Mesendoderm (in vitro differentiated cells): Measurements from ENCODE around the gene TRIB2.
A peak's percentile ranks its signal among the peaks of the same experiment; 100 is the strongest.

ENCODE experiments used
- DNase-seq: peaks from one replicate; pipeline ENCODE4 v3.0.0; 2013
- H2AK5ac ChIP-seq: 2 replicates; pipeline ENCODE4 v1.6.1; 2013; ENCODE audit warnings: low read length, inconsistent platforms
- H2BK120ac ChIP-seq: 2 replicates; pipeline ENCODE4 v1.6.1; 2013; ENCODE audit warnings: low read depth, mild to moderate bottlenecking, low read length, moderate library complexity, mixed read lengths
- H2BK15ac ChIP-seq: replicated peaks from 2 replicates; pipeline ENCODE4 v1.6.1; 2013; ENCODE audit warnings: low read depth, mild to moderate bottlenecking, moderate library complexity
- H2BK5ac ChIP-seq: 2 replicates; pipeline ENCODE4 v1.6.1; 2013; ENCODE audit warnings: low read length, inconsistent platforms
- H3K18ac ChIP-seq: 2 replicates; pipeline ENCODE4 v1.6.1; 2013; ENCODE audit warnings: mild to moderate bottlenecking, low read length, mixed read lengths
- H3K23ac ChIP-seq: one replicate; pipeline ENCODE4 v1.6.1; 2013; ENCODE audit warnings: low read length
- H3K27ac ChIP-seq: 2 replicates; pipeline ENCODE4 v1.5.1; 2013; ENCODE audit warnings: low read depth, mild to moderate bottlenecking, inconsistent platforms, low read length, moderate library complexity
- H3K27me3 ChIP-seq: 2 replicates; pipeline ENCODE4 v1.6.1; 2013; ENCODE audit warnings: low read length, control low read depth, mild to moderate bottlenecking, inconsistent platforms; ENCODE audit not compliant: insufficient read depth, poor library complexity
- H3K36me3 ChIP-seq: 2 replicates; pipeline ENCODE4 v1.6.1; 2013; ENCODE audit warnings: low read length, inconsistent platforms; ENCODE audit not compliant: control insufficient read depth, insufficient read depth
- H3K4ac ChIP-seq: one replicate; pipeline ENCODE4 v1.6.1; 2013; ENCODE audit warnings: low read depth, mild to moderate bottlenecking, low read length, moderate library complexity
- H3K4me1 ChIP-seq: 2 replicates; pipeline ENCODE4 v1.6.1; 2013; ENCODE audit warnings: low read depth, low read length, inconsistent platforms; ENCODE audit not compliant: control insufficient read depth
- H3K4me2 ChIP-seq: 2 replicates; pipeline ENCODE4 v1.6.1; 2013; ENCODE audit warnings: low read length
- H3K4me3 ChIP-seq: 2 replicates; pipeline ENCODE4 v1.5.1; 2013; ENCODE audit warnings: mild to moderate bottlenecking, low read length
- H3K56ac ChIP-seq: one replicate; pipeline ENCODE4 v1.6.1; 2013; ENCODE audit warnings: low read length
- H3K79me1 ChIP-seq: 2 replicates; pipeline ENCODE4 v1.6.1; 2013; ENCODE audit warnings: low read length, inconsistent platforms
- H3K79me2 ChIP-seq: 2 replicates; pipeline ENCODE4 v1.6.1; 2013; ENCODE audit warnings: mild to moderate bottlenecking, low read length; ENCODE audit not compliant: control insufficient read depth, insufficient read depth
- H3K9ac ChIP-seq: 2 replicates; pipeline ENCODE4 v1.6.1; 2013; ENCODE audit warnings: low read length, inconsistent platforms
- H4K5ac ChIP-seq: one replicate; pipeline ENCODE4 v1.6.1; 2013; ENCODE audit warnings: low read length
- H4K8ac ChIP-seq: one replicate; pipeline ENCODE4 v1.6.1; 2013; ENCODE audit warnings: low read depth, mild to moderate bottlenecking, control low read depth, low read length, moderate library complexity
- WGBS: extraction: QIAGEN DNeasy Blood & Tissue Kit; methylation state at CpG from one replicate; pipeline ENCODE4 v1.1.7; 2013; ENCODE audit warnings: low lambda C conversion rate, missing lambda C conversion rate; ENCODE audit not compliant: insufficient coverage; ENCODE audit errors: extremely low coverage; 5-methylcytosine and 5-hydroxymethylcytosine counted together

TRIB2 gene

DNA sequence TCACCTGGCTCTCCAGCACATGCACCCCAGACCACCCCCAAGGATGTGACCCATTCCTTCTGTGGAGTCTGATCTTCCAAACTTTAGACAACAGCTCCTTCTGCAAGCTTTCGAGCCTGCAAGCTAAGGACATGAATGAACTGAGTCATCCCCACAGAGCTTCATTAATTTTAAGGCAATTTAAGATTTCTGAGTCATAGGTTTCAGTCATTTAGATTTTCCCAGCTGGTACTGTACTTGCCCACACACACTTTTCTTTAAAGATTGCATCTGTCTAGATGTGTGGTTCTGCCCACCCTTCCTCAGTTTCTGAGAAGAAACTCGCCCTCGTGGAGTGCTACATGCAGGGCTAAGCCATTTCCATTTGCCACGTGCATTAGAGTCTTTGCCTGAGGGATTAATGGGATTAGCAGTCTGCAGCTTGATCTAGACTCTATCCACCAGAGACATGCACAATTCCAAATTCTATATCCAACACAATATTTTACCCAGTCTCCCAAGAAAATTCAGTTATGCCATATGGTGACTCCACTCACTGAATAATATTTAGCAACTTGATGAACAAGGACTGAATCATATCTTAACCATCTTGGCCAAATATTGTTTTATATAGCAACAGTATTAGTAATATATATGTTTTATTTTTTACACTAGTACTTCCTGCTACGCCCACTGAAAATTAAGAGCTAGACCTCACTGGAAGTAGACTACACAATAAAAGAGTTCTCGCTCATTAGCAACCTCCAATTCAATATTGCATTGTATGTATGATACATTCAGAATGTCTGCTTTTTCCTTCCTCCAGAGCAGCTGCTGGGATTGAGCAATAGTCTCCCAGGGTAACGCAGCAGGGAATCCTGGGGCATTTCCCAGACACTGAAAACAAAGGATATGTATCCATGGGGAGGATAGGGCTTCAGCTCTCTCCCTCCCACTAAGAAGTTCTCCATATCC, 14.3 kb upstream of the TRIB2 start:
- no peaks in the 10 kb centered on the region for H3K27me3 ChIP-seq
- no peak overlapping the region for H3K4me2 ChIP-seq
- H2BK120ac ChIP-seq, result no peak overlapping the region
- H3K56ac ChIP-seq, result no peak overlapping the region
- H3K9ac ChIP-seq, result no peak overlapping the region
- H3K4me1 ChIP-seq, result no peaks in the 10 kb centered on the region
- no peaks in the 10 kb centered on the region for H3K79me2 ChIP-seq
- H3K27ac ChIP-seq, result no peak overlapping the region
- WGBS, result no CpG with 5 or more reads among the region's 7 CpGs
- H4K5ac ChIP-seq, result no peak overlapping the region
- no peak overlapping the region for H4K8ac ChIP-seq
- no peak overlapping the region for H3K4me3 ChIP-seq
- no peak overlapping the region for H2AK5ac ChIP-seq
- no peaks in the 10 kb centered on the region for H3K79me1 ChIP-seq
- H3K36me3 ChIP-seq, result no peaks in the 10 kb centered on the region
- H2BK5ac ChIP-seq, result no peak overlapping the region
- H3K23ac ChIP-seq, result no peak overlapping the region
- H3K4ac ChIP-seq, result no peak overlapping the region
- no peak overlapping the region for H2BK15ac ChIP-seq
- peak; percentile 52 for DNase-seq
- no peak overlapping the region for H3K18ac ChIP-seq

DNA sequence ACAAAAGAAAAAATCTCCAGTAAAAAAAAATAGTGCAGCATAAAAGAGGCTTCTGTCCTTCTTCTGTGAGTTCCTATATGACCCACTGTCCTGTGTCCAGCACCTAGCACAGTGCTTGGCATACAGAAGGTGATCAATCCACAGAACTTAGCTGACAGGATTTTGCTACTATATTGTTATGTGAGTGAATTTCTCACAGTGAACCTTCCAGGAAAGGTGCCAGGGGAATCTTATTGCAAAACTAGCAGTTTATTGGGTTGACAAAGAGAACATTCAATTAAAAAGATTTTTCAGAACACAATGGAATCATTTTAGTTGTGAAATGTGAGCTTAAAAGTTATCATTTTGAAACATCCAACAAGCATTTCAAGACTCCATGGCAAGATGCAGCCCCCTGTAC, 12.4 kb upstream of the TRIB2 start:
- Histone ChIP-seq H2BK120ac (no peak overlapping the region), H3K18ac (no peak overlapping the region), H3K4me3 (no peak overlapping the region), H2BK15ac (no peak overlapping the region), H3K9ac (no peak overlapping the region), H4K5ac (no peak overlapping the region), H3K27ac (no peak overlapping the region), H4K8ac (no peak overlapping the region), H3K79me1 (no peaks in the 10 kb centered on the region), H3K4me2 (no peak overlapping the region), H3K36me3 (no peaks in the 10 kb centered on the region), H3K56ac (no peak overlapping the region), H3K4ac (no peak overlapping the region), H2AK5ac (no peak overlapping the region), H2BK5ac (no peak overlapping the region), H3K23ac (no peak overlapping the region), H3K79me2 (no peaks in the 10 kb centered on the region), H3K4me1 (no peaks in the 10 kb centered on the region), H3K27me3 (no peaks in the 10 kb centered on the region)
- no peak for DNase-seq

DNA sequence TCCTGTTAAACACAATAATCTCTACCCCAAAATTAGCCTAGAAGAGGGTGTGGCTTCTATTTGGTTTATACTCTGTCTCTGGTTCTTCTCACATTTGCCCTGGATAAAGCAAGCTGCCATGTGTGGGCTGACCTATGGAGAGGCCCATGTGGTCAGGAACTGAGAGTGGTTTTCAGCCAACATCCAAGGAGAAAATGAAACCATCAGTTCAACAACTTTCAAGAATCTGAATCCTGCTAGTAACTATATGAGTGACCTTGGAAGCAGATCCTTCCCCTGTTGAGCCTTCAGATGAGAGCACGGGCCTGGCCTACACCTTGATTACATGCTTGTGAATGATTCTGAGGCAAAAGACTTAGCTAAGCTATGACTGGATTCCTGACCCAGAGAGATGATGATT, 11.5 kb upstream of the TRIB2 start:
- no peaks in the 10 kb centered on the region for H3K36me3 ChIP-seq
- WGBS, result no CpG with 5 or more reads among the region's 1 CpG

DNA sequence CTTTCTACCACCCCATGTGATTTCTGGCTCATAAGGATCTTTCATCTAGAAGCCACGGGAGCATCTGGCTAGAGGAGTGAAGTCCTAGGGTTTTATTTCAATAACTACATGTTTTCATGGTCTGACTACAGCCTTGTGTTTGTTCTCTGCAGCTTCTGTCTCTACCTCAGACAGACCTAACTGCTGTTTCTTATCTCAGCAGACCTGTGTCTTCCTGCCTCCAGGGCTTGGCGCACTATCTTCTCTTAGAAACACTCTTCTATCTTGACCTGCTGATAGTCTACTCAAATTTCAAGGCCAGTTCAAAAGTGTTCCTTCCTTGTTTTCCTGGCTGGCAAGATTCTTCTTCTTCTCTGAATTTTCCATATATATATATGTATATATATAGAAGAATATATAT, 11.0 kb upstream of the TRIB2 start:
- H3K4me2 ChIP-seq, result no peak overlapping the region
- H3K4ac ChIP-seq, result no peak overlapping the region
- no peak overlapping the region for H3K23ac ChIP-seq
- no peak overlapping the region for H4K5ac ChIP-seq
- H2AK5ac ChIP-seq, result no peak overlapping the region
- DNase-seq, result peak; percentile 11
- H3K79me2 ChIP-seq, result no peaks in the 10 kb centered on the region
- H2BK15ac ChIP-seq, result no peak overlapping the region
- no peaks in the 10 kb centered on the region for H3K79me1 ChIP-seq
- no peak overlapping the region for H3K9ac ChIP-seq
- H4K8ac ChIP-seq, result no peak overlapping the region
- H3K4me1 ChIP-seq, result no peaks in the 10 kb centered on the region
- no peak overlapping the region for H3K27ac ChIP-seq
- H2BK120ac ChIP-seq, result no peak overlapping the region
- no peaks in the 10 kb centered on the region for H3K27me3 ChIP-seq
- H3K56ac ChIP-seq, result no peak overlapping the region
- no peak overlapping the region for H2BK5ac ChIP-seq
- WGBS, result no CpG with 5 or more reads among the region's 2 CpGs
- no peak overlapping the region for H3K4me3 ChIP-seq
- no peak overlapping the region for H3K18ac ChIP-seq
- no peaks in the 10 kb centered on the region for H3K36me3 ChIP-seq

More for the DNA sequence above, 11.5 kb upstream of the TRIB2 start:
- Histone ChIP-seq H3K4me1 (no peaks in the 10 kb centered on the region), H3K18ac (no peak overlapping the region), H3K4ac (no peak overlapping the region), H4K5ac (no peak overlapping the region), H2AK5ac (no peak overlapping the region), H3K4me3 (no peak overlapping the region), H3K4me2 (no peak overlapping the region), H2BK5ac (no peak overlapping the region), H2BK120ac (no peak overlapping the region), H3K56ac (no peak overlapping the region), H4K8ac (no peak overlapping the region), H3K23ac (no peak overlapping the region), H2BK15ac (no peak overlapping the region), H3K27me3 (no peaks in the 10 kb centered on the region), H3K27ac (no peak overlapping the region), H3K79me1 (no peaks in the 10 kb centered on the region), H3K9ac (no peak overlapping the region), H3K79me2 (no peaks in the 10 kb centered on the region)
- DNase-seq, result no peak

DNA sequence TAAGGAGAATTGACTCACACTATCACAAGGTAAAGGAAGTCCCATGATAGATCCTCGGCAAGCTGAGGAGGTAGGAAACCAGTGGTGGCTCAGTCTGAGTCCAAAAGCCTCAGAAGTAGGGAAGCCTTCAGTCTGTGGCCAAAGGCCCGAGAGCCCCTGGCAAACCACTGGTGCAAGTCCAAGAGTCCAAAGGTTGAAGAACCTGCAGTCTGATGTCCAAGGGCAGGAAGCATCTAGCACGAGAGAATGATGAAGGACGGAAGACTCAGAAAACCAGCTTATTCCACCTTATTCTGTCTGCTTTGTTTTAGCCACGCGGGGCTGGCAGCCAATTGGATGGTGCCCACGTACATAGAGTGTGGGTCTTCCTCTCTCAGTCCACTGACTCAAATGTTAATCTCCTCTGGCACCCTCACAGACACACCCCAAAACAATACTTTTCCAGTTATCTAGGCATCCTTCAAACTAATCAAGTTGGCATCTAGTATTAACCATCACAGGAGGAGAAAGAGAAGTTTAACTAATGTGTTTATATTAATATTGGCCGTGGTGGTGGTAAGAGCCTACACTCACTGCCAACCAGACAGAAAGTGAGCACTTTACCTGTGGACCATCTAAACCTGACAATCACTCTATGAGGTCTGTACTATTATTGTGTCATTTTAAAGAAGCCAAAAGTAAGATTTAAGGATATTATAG, 8.1 kb upstream of the TRIB2 start:
- Histone ChIP-seq H3K27me3 (no peaks in the 10 kb centered on the region), H2AK5ac (no peak overlapping the region), H3K4me3 (no peak overlapping the region), H2BK5ac (no peak overlapping the region), H3K79me2 (no peaks in the 10 kb centered on the region), H4K5ac (no peak overlapping the region), H2BK15ac (no peak overlapping the region), H3K9ac (no peak overlapping the region), H3K56ac (no peak overlapping the region), H2BK120ac (no peak overlapping the region), H3K18ac (no peak overlapping the region), H3K36me3 (no peaks in the 10 kb centered on the region), H3K23ac (no peak overlapping the region), H3K4ac (no peak overlapping the region), H3K79me1 (no peaks in the 10 kb centered on the region), H3K4me1 (no peaks in the 10 kb centered on the region), H3K4me2 (no peak overlapping the region), H3K27ac (no peak overlapping the region), H4K8ac (no peak overlapping the region)
- WGBS, result no CpG with 5 or more reads among the region's 8 CpGs
- DNase-seq, result no peak
